H1 (cell line): ENCODE data around the gene GRID2.

Source experiments
- GABPA ChIP-seq: IDR thresholded peaks from 2 replicates; pipeline ENCODE4 v1.6.1; 2011; ENCODE audit warnings: mild to moderate bottlenecking, low read length, moderate library complexity, borderline replicate concordance; ENCODE audit not compliant: insufficient read depth
- KDM5A ChIP-seq: fragments of 200-600 bp; IDR thresholded peaks from 2 replicates; pipeline ENCODE4 v1.7.1; 2012; ENCODE audit warnings: mild to moderate bottlenecking, low read length, inconsistent platforms, mixed read lengths

DNA sequence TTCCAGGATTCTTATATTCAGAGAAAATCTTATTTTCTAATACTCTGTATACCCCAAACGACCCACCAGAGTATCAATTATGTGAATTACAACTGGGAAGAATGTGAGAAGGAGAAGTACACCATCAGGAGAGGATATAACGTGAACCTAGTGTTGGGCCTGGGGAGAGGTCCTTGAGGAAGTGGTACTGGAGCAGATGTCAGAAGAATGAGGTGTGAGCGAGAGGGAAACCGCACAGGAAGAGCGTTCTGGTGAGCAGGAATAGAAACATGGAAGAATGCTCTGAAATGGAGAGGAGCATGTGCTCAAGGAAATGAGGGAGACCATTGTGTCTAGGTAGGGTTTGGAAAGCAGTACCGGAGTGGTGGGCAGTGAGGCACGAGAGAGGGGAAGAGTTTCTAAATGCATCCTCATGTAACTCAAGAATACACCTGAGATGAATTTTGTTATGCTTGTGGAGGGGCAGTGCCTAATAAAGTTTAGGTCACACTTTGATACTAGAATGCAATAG lies 151.6 kb downstream of the GRID2 start:
- no peak for TF ChIP-seq GABPA
- TF ChIP-seq KDM5A, result no peak
